CD4-positive, alpha-beta T cell treated with Interleukin-1 beta for 1 hour (primary cell): Measurements from ENCODE around the gene PM20D1.
A peak's percentile ranks its signal among the peaks of the same experiment; 100 is the strongest.
"Not testable (repeated sequence)": the region's sequence is repeated elsewhere in the genome, so short reads cannot be mapped to it uniquely, and the experiment has no call there.

ENCODE experiments used
- DNase-seq, 2 donors: peaks; one replicate each; pipeline ENCODE4 v3.0.0-alpha.2; 2020 to 2022

The PM20D1 gene, protein sequence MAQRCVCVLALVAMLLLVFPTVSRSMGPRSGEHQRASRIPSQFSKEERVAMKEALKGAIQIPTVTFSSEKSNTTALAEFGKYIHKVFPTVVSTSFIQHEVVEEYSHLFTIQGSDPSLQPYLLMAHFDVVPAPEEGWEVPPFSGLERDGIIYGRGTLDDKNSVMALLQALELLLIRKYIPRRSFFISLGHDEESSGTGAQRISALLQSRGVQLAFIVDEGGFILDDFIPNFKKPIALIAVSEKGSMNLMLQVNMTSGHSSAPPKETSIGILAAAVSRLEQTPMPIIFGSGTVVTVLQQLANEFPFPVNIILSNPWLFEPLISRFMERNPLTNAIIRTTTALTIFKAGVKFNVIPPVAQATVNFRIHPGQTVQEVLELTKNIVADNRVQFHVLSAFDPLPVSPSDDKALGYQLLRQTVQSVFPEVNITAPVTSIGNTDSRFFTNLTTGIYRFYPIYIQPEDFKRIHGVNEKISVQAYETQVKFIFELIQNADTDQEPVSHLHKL

DNA sequence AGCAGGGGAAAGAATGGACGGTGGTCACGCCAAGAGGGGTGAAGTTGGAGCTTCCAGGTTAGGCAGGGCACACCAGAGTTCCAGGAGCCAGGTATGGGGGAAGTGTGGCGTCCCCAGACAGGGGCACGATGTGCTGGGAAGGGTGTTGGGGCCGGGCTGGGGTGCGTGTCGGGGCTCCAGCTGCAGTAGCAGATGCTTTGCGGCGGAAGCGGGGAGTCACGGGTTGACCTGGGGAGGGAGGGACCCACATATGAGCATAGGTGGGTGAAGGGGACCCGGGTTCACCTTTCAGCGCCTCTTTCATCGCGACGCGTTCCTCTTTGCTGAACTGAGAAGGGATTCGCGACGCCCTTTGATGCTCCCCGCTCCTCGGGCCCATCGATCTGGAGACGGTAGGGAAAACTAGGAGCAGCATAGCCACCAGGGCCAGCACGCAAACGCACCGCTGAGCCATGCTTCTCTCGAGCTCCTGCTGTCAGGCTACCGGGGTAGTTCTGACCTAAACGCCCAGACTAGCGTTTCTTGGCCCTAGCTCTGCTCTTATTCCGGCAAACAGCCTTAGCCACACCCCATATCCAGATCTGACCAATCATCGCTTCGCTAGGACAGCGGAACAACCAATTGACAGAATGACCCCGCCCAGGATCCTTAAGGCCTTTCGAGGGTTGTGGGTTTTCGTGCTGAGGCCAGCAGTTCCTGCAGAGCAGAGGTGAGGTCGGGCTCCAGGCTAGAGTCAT lies at the start of gene PM20D1:
Gene PM20D1 (minus strand): TSS at position 514 of the 737 bp plus-strand sequence. CDS start 60 bp downstream, at position 454.
- DNase-seq, result peak; percentile 93 to 94

- DNase-seq, result no peak
Observed at GRCh38 chr1:205896351-205896750, 46.4 kb upstream of the PM20D1 start.

- DNase-seq, result not testable (repeated sequence)
Observed at GRCh38 chr1:205894119-205894518, 44.2 kb upstream of the PM20D1 start.

- not testable (repeated sequence) for DNase-seq
Observed at GRCh38 chr1:205892175-205892574, 42.2 kb upstream of the PM20D1 start.

DNA sequence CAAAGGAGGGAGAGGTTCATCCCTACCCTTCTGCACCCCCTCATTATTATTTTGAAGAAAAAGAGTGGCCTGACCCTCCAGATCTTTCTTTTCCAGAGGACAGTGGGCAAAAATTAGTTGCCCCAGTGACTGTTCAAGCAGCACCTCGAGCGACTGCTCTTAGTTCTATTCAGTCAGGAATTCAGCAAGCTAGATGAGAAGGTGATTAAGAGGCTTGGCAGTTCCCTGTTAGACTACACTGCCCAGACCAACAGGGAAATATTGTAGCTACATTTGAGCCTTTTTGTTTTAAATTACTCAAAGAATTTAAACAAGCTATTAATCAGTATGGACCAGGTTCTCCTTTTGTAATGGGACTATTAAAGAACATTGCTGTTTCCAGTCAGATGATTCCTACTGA lies 41.5 kb upstream of the PM20D1 start:
- DNase-seq, result not testable (repeated sequence)

DNA sequence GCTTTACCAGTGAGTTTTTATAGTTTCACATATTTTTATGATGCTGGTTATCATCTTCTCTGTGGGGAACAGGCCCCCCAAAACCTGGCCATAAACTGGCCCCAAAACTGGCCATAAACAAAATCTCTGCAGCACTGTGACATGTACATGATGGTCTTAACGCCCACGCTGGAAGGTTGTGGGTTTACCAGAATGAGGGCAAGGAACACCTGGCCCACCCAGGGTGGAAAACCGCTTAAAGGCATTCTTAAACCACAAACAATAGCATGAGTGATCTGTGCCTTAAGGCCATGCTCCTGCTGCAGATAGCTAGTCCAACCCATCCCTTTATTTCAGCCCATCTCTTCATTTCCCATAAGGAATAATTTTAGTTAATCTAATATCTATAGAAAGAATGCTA lies 40.7 kb upstream of the PM20D1 start:
- DNase-seq, result not testable (repeated sequence)

DNA sequence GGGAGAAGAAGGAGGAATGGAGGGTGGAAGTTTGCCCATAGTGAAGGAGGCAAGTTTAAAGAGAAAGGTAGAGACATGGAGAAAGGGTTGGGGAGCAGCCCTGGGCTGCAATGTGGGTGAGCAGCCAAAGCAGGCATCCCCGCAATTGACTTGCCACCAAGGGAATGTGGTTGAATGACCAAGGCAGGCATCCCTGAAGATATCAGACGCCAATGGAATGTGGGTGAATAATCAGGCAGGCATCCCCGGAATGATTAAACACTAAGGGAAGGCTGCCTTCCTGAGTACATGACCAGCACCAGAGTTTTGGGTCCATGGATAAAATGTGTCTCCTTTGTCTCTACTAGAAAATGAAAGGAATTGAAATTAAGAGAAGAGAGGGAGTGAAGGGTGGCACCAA lies 39.8 kb upstream of the PM20D1 start:
- not testable (repeated sequence) for DNase-seq

DNA sequence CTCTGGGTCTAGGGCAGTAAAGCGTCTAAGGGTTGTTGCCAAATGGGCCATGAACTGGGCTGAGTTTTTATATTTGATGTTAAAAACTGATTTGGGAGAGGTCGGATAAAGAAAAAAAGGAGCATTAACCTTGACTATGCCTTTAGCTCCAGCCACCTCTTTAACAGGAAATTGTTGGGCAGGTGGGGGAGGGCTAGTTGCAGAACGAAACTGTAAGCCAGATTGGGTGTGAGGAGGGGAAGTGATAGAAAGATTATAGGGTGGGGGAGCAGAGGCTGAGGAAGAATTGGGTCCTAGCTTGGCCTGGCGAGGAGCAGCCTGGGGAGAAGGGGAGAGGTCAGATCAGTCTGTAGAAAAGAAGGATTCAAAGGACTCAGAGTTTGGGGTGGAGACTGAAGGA lies 39.1 kb upstream of the PM20D1 start:
- not testable (repeated sequence) for DNase-seq

- DNase-seq, result no peak
Observed at GRCh38 chr1:205883792-205884191, 33.9 kb upstream of the PM20D1 start.

GRCh38 chr1:205880923-205881322 lies 31.0 kb upstream of the PM20D1 start:
- DNase-seq, result no peak

DNA sequence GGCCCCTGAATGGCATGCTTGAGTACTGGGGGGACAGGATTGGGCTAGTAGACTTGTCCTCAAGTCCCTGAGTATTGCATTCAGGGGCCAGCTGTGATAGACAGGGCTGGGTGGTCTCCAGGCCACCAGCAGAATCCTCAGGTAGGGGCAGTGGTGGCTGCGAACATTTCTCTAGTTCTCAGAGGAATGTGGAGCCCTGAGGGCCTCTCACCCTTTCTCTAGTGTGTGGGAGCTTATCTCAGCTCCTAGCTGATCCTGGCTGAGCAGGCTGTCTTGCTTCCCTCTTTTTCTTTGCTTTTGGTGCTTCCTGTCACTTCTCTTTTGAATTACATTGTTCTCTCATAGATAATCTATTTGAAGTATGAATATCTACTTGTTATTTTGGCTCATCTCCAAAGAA lies 30.0 kb upstream of the PM20D1 start:
- DNase-seq, result no peak

DNA sequence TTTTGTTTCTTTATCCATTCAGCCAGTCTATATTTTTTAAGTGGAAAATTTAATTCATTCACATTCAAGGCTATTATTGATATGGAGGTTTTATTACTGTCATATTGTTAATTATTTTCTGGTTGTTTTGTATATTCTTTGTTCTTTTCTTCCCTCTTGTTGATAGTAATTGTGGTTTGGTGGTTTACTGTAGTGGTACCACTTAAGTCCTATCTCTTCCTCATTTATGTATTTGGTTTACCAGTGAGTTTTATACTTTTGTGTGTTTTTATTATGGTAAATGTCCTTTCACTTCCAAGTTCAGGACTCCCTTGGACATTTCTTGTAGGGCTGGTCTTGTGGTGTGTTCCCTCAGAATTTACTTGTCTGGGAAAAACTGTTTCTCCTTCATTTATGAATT lies 28.1 kb upstream of the PM20D1 start:
- DNase-seq, result no peak

DNA sequence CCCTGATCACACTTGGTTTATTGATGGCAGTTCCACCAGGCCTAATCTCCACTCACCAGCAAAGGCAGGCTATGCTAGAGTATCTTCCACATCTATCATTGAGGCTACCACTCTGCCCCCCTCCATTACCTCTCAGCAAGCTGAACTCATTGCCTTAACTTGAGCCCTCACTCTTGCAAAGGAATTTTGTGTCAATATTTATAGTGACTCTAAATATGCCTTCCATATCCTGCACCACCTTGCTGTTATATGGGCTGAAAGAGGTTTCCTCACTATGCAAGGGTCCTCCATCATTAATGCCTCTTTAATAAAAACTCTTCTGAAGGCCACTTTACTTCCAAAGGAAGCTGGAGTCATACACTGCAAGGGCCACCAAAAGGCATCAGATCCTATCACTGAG lies 23.2 kb upstream of the PM20D1 start:
- not testable (repeated sequence) for DNase-seq

- DNase-seq, result no peak
Observed at GRCh38 chr1:205870236-205870635, 20.3 kb upstream of the PM20D1 start.

DNA sequence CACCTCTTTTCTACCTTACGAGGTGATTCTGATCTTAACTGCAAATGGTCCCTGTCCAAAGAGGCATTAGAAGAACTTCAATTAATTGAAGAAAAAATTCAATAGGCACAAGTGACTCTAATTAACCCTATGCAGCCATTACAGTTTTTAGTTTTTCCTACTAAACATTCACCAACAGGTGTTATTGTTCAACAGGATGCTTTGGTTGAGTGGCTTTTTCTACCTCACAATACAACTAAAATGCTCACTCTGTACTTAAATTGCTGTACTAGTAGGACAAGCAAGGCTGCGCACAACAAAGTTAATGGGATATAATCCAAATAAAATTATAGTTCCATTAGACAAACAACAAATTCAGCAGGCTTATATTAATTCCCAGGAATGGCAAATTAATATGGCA lies 11.6 kb upstream of the PM20D1 start:
- DNase-seq, result no peak

DNA sequence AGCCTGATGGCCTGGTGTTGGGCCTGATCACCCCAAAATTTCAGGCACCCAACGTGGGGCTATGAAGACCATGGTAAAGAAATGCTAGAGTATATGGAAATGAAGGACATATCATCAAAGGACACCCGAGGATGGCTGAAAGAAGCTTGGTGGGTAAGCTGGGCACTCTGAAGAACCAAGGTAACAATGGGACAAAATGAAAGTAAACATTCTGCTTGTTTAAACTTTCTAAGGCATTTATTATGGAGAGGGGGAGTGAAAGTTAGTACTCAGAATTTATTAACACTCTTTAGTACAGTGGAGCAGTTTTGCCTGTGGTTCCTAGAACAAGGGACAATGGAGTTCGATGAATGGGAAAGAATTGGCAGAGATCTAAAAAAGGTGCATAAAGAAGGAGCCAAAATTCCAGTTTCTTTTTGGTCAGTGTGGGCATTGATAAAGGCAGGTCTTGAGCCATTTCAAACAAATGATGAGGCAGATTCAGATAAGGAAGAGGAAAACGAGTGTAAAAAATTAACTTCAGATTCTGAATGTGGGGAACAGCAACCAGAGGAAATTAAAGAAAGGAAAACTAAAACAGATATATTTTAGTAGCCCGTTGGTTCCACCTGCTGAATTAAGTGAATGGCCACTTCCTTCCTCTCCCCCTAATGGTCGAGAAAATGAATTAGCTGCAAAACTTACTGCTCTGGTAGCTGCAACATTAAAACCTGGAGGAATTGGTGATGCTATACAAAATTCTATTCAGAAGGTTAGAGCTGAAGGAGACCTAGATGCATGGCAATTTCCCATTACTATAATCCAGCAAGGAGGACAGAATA lies 8.4 kb upstream of the PM20D1 start:
- DNase-seq, result no peak

GRCh38 chr1:205857501-205857900 lies 7.6 kb upstream of the PM20D1 start:
- DNase-seq, result not testable (repeated sequence)

DNA sequence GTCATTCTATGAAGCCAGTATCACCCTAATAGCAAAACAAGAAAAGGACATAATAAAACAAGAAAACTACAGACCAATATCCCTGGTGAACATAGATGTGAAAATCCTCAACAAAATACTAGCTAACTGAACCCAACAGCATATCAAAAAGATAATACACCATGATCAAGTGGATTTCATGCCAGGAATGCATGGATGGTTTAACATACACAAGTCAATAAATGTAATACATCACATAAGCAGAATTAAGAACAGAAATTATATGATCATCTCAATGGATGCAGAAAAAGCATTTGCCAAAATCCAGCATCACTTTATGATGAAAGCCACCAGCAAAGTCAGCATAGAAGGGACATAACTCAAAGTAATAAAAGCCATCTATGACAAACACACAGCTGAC lies 6.5 kb upstream of the PM20D1 start:
- DNase-seq, result no peak

GRCh38 chr1:205852969-205853368 lies 3.0 kb upstream of the PM20D1 start:
- DNase-seq, result no peak

DNA sequence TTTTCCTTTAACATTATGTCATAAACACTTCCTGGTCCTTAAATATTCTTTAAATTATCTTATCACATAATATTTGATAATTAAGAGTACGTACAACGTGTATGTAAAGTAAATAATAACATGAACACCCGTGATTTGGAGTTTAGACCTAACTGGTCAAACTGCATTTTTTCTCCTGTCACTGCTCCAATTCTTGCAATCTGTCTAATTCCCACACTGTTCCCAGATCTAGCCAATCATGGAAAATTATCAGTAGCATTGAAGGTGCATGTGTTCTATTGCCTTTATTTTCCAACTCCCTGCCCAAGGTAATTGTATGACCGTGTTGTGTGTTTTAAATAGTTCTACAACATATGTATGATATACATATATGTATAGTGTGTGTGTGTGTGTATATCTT lies 2.1 kb upstream of the PM20D1 start:
- DNase-seq, result no peak

- no peak for DNase-seq
Observed at GRCh38 chr1:205843036-205843859, 6.7 kb downstream of the PM20D1 start.

GRCh38 chr1:205842229-205842628 lies 7.7 kb downstream of the PM20D1 start:
- DNase-seq, result no peak
